Cardiac muscle cell (in vitro differentiated cells and primary cell): ENCODE data around the gene NRG3. TPM values are rescaled to one million over a fixed set of nuclear protein-coding genes. Genes with fewer than 3 reads are reported as not detected.

ENCODE experiments used
- DNase-seq, 2 donors: peaks; one replicate each; pipeline versions ENCODE4 v3.0.0 to v3.0.0-alpha.2; 2010 to 2017; ENCODE audit warnings: low read depth in 1 of 2, low spot score in 1 of 2
- H3K27ac ChIP-seq: fragments of 200-600 bp; sonication (generic); 2 replicates; pipeline ENCODE4 v1.5.1; 2016
- H3K27me3 ChIP-seq: fragments of 200-600 bp; sonication (generic); 2 replicates; pipeline ENCODE4 v1.6.0; 2016; ENCODE audit warnings: control low read depth
- H3K36me3 ChIP-seq: fragments of 200-600 bp; sonication (generic); 2 replicates; pipeline ENCODE4 v1.5.1; 2016; ENCODE audit warnings: control low read depth
- H3K4me1 ChIP-seq: fragments of 200-600 bp; sonication (generic); 2 replicates; pipeline ENCODE4 v1.8.1; 2017; ENCODE audit warnings: low read depth, mild to moderate bottlenecking, mixed run types
- H3K4me3 ChIP-seq: fragments of 200-600 bp; sonication (generic); 2 replicates; pipeline ENCODE4 v1.5.1; 2016; ENCODE audit warnings: mild to moderate bottlenecking
- H3K9me3 ChIP-seq: fragments of 200-600 bp; sonication (generic); 2 replicates; pipeline ENCODE4 v1.5.1; 2017; ENCODE audit warnings: low read depth, mild to moderate bottlenecking, control low read depth
- polyA plus RNA-seq: library from polyadenylated mRNA; unstranded; fragments of >200 nt; fragmentation: Nextera tagmentation; extraction: Ambion mirVana; gene quantifications from 2 replicates; pipeline ENCODE4 v1.2.1, GENCODE V29; 2016
- total RNA-seq: library from RNA; depleted of rRNA; stranded (reverse); fragments of >200 nt; gene quantifications from 2 replicates; pipeline ENCODE4 v1.2.3, GENCODE V29; 2016
- TF ChIP-seq, protein P1 (sequence below): IDR thresholded peaks from 2 replicates; pipeline ENCODE4 v1.5.1; 2012; ENCODE audit warnings: low read depth, mild to moderate bottlenecking, low read length

The NRG3 gene
- total and polyA plus RNA-seq, 2 experiments from 2014 or later = 0.48 to 0.55 TPM

DNA sequence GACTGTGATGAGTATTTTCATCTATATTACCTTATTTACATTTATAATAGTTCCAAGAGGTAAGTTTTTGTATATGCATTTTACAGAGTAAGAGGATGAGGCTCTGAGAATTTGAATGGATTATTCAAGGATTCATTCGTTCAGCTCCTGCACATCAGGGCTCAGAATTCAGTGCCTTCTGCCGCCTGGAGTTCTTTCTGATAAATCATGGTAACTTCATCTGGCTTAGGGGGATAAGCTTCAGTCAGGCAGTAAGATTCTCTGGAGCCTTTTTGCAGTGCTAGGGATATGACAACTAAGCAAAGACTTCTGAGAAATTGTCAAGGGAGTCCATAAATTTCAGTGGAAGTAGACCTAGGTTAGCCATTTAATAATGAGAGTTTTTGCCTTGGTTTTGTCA is 668.6 kb downstream of the NRG3 start:
- H3K4me1 ChIP-seq = no peaks in the 10 kb centered on the region
- H3K9me3 ChIP-seq = no peaks in the 10 kb centered on the region
- H3K27ac ChIP-seq = no peak overlapping the region
- no peak overlapping the region for H3K4me3 ChIP-seq
- no peak for DNase-seq
- TF ChIP-seq, protein P1, sequence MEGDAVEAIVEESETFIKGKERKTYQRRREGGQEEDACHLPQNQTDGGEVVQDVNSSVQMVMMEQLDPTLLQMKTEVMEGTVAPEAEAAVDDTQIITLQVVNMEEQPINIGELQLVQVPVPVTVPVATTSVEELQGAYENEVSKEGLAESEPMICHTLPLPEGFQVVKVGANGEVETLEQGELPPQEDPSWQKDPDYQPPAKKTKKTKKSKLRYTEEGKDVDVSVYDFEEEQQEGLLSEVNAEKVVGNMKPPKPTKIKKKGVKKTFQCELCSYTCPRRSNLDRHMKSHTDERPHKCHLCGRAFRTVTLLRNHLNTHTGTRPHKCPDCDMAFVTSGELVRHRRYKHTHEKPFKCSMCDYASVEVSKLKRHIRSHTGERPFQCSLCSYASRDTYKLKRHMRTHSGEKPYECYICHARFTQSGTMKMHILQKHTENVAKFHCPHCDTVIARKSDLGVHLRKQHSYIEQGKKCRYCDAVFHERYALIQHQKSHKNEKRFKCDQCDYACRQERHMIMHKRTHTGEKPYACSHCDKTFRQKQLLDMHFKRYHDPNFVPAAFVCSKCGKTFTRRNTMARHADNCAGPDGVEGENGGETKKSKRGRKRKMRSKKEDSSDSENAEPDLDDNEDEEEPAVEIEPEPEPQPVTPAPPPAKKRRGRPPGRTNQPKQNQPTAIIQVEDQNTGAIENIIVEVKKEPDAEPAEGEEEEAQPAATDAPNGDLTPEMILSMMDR = no peak
- no peaks in the 10 kb centered on the region for H3K27me3 ChIP-seq
- no peaks in the 10 kb centered on the region for H3K36me3 ChIP-seq

- Histone ChIP-seq H3K4me3 (no peak overlapping the region), H3K4me1 (no peaks in the 10 kb centered on the region), H3K36me3 (no peaks in the 10 kb centered on the region), H3K27me3 (no peaks in the 10 kb centered on the region), H3K27ac (no peak overlapping the region), H3K9me3 (no peaks in the 10 kb centered on the region)
- TF ChIP-seq, protein P1 = no peak
- DNase-seq = no peak
Measured at GRCh38 chr10:82544377-82544776, 669.4 kb downstream of the NRG3 start.

GRCh38 chr10:82551506-82551905 is 676.5 kb downstream of the NRG3 start:
- TF ChIP-seq, protein P1 = no peak
- no peak overlapping the region for H3K27ac ChIP-seq

DNA sequence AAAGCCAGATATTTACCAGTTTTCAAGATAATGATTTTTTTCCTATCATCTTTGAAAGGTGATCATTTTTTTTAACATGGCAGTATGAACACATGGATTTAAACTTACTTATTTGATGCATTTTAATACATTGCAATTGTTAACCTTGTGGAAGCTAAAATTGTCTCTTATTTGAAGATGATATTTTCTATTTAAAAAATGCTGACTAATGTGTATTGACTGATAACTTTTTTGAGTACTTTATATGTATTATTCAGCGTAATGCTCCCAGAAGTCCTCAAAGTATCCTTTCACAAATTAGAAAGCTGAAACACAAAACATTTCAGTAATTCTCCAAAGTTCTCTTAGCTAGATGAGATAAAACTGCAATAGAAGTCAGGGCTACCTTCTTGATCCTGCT is 677.3 kb downstream of the NRG3 start:
- H3K36me3 ChIP-seq = no peaks in the 10 kb centered on the region
- no peak overlapping the region for H3K4me3 ChIP-seq
- TF ChIP-seq, protein P1 = no peak
- H3K27me3 ChIP-seq = no peaks in the 10 kb centered on the region
- DNase-seq = no peak
- H3K9me3 ChIP-seq = no peaks in the 10 kb centered on the region
- H3K4me1 ChIP-seq = no peaks in the 10 kb centered on the region
- H3K27ac ChIP-seq = no peak overlapping the region

More at GRCh38 chr10:82551506-82551905, 676.5 kb downstream of the NRG3 start:
- Histone ChIP-seq H3K4me3 (no peak overlapping the region), H3K4me1 (no peaks in the 10 kb centered on the region), H3K36me3 (no peaks in the 10 kb centered on the region), H3K9me3 (no peaks in the 10 kb centered on the region), H3K27me3 (no peaks in the 10 kb centered on the region)
- DNase-seq = no peak

GRCh38 chr10:82554381-82554780 is 679.4 kb downstream of the NRG3 start:
- TF ChIP-seq, protein P1 = no peak
- H3K27me3 ChIP-seq = no peaks in the 10 kb centered on the region
- H3K27ac ChIP-seq = no peak overlapping the region
- H3K4me1 ChIP-seq = no peaks in the 10 kb centered on the region
- no peaks in the 10 kb centered on the region for H3K9me3 ChIP-seq
- no peak for DNase-seq
- H3K36me3 ChIP-seq = no peaks in the 10 kb centered on the region
- no peak overlapping the region for H3K4me3 ChIP-seq
